ENCODE data around the gene PITPNB.

- no peak for TF ChIP-seq POLR2A (IDR thresholded peaks at IDR 0.05)
- TF ChIP-seq CTCF (IDR thresholded peaks at IDR 0.05) = no peak
- no peak for TF ChIP-seq POLR2AphosphoS5 (IDR thresholded peaks at IDR 0.05)
Observed at GRCh38 chr22:27863001-27863400, 56.1 kb downstream of the PITPNB start.
